GM19372 (cell line): ENCODE measurements around the gene IL17A.

Source experiments
- ATAC-seq: cut with Tn5 transposase; IDR thresholded peaks from one replicate; pipeline ENCODE4 v1.9.1; 2021; ENCODE audit warnings: mild to moderate bottlenecking, low read depth, moderate library complexity; ENCODE audit not compliant: unreplicated experiment

The IL17A gene

GRCh38 chr6:52209770-52210169 is 23.6 kb downstream of the IL17A start:
- peak; percentile 30 for ATAC-seq

- peak; percentile 72 for ATAC-seq
Measured at GRCh38 chr6:52210227-52210626, 24.1 kb downstream of the IL17A start.

GRCh38 chr6:52213127-52213526 is 27.0 kb downstream of the IL17A start:
- ATAC-seq = no peak

- ATAC-seq = no peak
Measured at GRCh38 chr6:52215787-52216186, 29.6 kb downstream of the IL17A start.

DNA sequence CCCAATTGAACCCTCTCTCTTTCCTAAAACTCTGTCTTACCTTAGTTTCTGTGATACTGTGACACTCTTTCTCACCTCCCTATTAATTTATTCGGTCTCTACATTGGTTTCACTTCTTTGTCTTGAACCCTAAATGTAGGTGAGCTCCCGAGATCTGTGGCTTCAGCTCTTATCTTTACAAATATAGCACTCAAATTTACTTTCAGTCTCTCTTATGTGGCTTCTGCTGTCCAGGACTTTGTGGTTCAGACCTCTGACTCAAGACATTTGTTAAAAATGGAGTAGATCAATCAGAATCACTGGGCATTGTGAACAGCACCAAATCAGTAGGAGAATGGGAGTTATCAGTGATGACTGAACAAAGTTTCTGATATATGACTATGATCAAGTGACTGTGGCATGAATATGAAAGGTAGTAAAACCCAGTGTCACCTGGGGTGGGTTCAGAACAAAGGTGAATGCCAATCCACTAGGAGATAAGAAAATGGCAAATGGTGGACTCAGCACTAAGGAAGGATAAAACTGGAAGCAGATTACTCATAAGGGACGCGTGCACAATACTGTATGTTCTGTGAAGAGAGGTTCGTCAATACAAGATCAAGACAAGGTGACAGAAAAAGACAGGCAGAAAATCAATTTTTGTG is 30.9 kb downstream of the IL17A start:
- peak; percentile 52 for ATAC-seq

- no peak for ATAC-seq
Measured at GRCh38 chr6:52217761-52218160, 31.6 kb downstream of the IL17A start.

- peak; percentile 70 for ATAC-seq
Measured at GRCh38 chr6:52221302-52221701, 35.1 kb downstream of the IL17A start.

- peak; percentile 100 for ATAC-seq
Measured at GRCh38 chr6:52227495-52227894, 41.3 kb downstream of the IL17A start.

DNA sequence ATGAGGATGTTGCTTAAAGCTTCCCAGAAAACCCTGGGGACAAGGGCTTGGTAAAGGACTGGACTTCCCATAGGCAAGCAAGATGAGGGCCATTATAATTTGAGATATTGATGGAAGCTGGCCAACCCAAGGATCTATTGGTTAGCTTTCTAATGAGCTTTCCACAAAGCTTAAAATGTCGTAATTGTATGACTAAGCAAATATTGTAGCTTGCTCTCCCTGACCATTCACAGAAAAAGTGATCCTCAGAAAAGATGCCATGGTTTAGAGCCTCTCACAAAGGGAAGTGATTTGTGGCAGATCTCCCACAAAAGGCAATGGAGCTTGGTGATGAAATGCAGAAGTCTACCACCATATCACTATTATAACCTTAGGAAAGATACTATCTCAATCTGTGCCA is 44.5 kb downstream of the IL17A start:
- ATAC-seq = no peak

DNA sequence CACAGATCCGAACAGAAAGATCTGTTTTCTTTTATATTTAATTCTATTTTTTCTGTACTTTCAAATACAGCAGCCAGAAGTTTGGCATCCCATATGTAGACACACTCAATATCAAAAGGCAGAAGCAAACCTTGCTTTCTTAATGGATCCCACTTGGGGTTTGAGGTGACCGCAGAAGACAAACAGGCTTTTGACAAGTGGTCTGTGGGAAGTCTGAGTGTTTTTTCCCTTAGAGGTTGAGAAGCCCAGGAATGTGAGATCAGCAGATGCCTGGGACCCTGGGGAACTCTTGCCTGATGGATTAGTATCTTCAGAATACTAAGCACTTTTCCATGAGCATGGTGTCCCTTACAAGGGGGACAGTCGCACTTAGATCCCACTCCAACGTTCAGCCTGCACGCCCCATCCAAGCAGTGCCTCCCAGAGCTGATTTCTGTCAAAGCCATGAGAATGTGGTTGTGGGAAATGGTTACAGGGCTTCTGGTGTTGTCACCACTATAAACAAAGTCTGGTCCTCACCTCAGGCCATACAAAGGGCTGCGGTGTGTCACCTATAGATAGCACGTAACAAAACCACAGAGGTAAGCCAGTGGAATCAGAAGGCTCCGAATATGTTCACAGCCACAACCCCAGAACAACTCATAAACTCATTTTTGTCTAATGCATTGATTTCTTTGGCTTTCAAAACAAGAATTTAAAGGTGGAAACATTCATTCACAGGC is 45.4 kb downstream of the IL17A start:
- no peak for ATAC-seq

GRCh38 chr6:52233005-52233404 is 46.8 kb downstream of the IL17A start:
- ATAC-seq = no peak

- peak; percentile 83 for ATAC-seq
Measured at GRCh38 chr6:52233975-52234823, 48.0 kb downstream of the IL17A start.
